Epithelial cell of proximal tubule (primary cell): ENCODE data around the gene TBL1XR1. TPM values are rescaled to one million over a fixed set of nuclear protein-coding genes. Genes with fewer than 3 reads are reported as not detected.

Experiments
- DNase-seq: peaks from one replicate; pipeline ENCODE4 v3.0.0-alpha.2; 2011; ENCODE audit warnings: low read depth
- H3K4me3 ChIP-seq: 2 replicates; pipeline ENCODE4 v1.5.1; 2011; ENCODE audit warnings: low read depth, mild to moderate bottlenecking, low read length
- total RNA-seq: library from RNA; depleted of rRNA; stranded (reverse); fragments of >200 nt; gene quantifications from 2 replicates; pipeline ENCODE4 v1.2.3, GENCODE V29; 2015
- TF ChIP-seq, protein P1 (sequence below): conservative IDR thresholded peaks from 2 replicates; pipeline ENCODE4 v1.5.1; 2012; ENCODE audit warnings: low read depth, mild to moderate bottlenecking, low read length

Gene TBL1XR1
- total RNA-seq, 1 donor from 2014 or later, result 61.2 TPM

DNA sequence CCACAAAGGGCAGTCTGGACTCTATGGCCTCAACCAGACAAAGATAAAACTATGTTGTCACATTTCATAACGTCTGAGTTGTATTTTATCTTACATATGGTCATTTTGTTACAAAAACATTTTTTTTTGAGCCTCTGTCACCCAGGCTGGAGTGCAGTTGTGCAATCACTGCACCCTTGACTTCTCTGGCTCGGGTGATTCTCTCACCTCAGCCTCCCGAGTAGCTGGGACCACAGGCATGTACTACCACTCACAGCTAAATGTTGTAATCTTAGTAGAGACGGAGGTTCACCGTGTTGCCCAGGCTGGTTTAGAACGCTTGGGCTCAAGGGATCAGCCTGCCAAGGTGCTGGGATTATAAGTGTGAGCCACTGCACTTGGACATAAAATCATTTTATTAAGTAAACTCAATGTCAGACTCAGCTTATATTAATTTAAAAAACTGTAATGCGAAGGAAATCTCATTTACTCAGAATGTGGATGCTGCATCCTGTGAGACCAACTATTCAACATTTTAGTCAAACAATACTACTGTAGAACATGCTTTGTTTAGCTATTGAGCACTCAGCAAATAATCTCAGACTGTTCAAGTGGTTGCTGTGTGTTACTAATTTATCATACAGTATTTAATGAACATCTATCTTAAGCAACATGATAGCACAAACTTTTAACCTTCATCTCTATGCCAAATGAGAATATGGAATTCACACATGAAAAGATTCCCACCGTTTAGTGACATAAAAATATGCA, 209.2 kb downstream of the TBL1XR1 start:
- TF ChIP-seq, protein P1, sequence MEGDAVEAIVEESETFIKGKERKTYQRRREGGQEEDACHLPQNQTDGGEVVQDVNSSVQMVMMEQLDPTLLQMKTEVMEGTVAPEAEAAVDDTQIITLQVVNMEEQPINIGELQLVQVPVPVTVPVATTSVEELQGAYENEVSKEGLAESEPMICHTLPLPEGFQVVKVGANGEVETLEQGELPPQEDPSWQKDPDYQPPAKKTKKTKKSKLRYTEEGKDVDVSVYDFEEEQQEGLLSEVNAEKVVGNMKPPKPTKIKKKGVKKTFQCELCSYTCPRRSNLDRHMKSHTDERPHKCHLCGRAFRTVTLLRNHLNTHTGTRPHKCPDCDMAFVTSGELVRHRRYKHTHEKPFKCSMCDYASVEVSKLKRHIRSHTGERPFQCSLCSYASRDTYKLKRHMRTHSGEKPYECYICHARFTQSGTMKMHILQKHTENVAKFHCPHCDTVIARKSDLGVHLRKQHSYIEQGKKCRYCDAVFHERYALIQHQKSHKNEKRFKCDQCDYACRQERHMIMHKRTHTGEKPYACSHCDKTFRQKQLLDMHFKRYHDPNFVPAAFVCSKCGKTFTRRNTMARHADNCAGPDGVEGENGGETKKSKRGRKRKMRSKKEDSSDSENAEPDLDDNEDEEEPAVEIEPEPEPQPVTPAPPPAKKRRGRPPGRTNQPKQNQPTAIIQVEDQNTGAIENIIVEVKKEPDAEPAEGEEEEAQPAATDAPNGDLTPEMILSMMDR, result no peak

DNA sequence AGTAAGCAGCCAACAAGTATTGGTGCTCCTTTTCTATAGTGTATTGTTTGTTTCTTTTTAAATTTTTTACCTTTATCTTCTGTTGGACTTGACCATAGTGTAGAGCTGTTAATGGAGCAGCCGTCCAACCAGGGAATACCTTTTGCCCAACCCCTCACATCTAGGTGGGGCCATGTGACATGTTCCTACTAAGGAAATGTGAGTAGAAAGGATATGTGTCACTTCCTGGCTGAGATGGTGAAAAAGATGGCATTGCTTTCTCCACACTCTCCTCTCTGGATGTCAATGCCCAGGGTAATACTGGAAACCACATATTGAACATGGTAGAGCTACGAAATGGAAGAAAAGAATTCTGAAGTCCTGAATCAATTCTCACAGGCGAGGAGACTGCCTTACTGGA, 218.8 kb downstream of the TBL1XR1 start:
- TF ChIP-seq, protein P1, result no peak
- no peak overlapping the region for H3K4me3 ChIP-seq
- DNase-seq, result no peak

More for the DNA sequence above, 209.2 kb downstream of the TBL1XR1 start:
- no peak for DNase-seq
- no peak overlapping the region for H3K4me3 ChIP-seq

DNA sequence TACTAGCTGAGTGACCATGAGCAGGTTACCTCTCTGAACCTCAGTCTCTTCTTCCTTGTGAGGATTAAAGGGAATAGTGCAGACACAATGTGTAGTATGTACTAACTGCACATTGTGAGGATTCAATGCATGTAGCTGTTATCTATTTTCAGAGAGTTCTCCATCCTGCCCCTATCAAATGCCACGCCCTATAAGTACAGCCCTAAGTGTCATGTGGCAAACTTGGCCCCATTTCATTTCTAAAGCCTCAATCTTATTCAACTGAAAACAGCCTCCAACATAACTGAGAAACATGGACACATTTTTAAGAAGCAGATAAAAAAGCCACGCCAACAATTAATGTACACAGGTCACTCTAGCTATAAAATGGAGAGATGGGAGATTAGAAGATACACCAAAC, 220.0 kb downstream of the TBL1XR1 start:
- no peak for DNase-seq
- TF ChIP-seq, protein P1, result no peak
- no peak overlapping the region for H3K4me3 ChIP-seq

DNA sequence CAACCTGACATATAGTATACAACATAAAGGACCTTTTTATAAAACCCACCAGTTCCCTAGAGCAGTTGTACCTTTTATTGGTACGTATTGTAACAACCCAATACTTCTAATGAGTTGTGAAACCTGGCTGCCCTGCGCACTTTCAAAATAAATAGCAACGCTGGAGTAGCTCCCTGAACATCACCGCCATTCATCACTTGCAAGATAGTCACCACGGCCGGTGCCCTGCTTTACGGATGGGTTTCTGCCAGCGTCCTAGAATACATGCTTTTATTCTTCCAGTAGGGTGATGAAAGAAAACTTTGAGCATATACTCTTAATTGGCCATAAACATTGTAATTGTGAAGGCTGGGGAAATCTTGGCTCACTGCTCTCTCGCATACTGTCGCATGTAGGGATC, 220.7 kb downstream of the TBL1XR1 start:
- no peak for DNase-seq
- H3K4me3 ChIP-seq, result no peak overlapping the region
- TF ChIP-seq, protein P1, result no peak

DNA sequence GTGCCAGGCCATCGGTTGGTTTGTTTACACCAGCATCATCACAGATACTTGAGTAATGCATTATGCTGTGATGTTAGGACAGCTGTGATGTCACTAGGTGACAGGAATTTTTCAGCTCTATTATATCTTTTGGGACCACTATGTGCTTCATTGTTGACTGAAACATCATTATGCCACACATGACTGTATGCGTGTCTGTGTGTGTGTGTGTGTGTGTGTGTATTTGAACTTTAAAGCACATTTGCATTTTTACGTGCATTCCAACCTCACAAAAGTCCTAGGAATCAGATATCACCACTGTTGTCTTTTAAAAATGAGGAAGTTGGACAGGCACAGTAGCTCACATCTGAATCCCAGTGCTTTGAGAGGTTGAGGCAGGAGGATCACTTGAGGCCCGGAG, 223.0 kb downstream of the TBL1XR1 start:
- no peak for DNase-seq
- TF ChIP-seq, protein P1, result no peak
- H3K4me3 ChIP-seq, result no peak overlapping the region

DNA sequence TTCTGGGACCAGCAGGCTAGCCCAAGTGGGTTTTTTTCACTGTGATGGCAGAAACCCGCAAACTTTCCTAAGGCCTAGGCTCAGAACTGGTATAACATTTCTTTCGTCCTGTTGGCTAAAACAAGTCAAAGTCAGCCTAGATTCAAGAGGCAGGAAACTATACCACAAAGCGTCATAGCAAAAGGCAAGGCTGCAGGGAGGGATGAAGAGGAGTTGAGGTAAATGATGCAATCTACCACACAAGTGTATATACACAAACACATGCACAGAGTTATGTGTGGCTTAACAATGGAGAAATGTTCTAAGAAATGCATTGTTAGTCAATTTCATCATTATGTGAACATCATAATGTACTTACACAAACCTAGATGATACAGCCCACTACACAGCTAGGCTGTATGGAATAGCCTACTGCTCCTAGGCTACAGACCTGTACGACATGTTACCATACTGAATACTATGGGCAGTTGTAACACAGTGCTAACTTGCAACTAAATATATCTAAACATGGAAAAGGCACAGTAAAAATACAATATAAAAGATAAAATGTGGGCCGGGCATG, 225.6 kb downstream of the TBL1XR1 start:
- no peak overlapping the region for H3K4me3 ChIP-seq
- TF ChIP-seq, protein P1, result no peak
- no peak for DNase-seq

DNA sequence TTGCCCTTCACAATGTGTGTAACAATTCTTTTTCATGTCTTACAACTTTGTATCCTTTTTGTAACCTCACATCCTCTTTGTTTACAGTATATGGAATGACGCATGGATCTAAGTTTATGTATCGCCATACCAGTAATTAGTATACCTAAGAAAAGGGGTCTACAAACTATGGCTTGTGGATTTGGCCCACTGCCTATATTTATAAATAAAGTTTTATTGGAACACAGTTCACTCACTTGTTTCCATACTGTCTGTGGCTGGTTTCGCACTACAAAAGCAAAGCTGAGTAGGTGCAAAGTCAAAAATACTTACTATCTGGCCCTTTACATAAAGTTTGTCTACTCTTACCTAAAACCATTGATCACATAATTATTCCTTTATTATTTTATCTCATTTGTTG, 226.5 kb downstream of the TBL1XR1 start:
- TF ChIP-seq, protein P1, result no peak
- DNase-seq, result no peak
- no peak overlapping the region for H3K4me3 ChIP-seq
